HepG2 (cell line): ENCODE results near the gene FAM20A. TPM values are rescaled to one million over a fixed set of nuclear protein-coding genes. Genes with fewer than 3 reads are reported as not detected.
A peak's percentile ranks its signal among the peaks of the same experiment; 100 is the strongest.

Experiments used
- ATRX ChIP-seq: sonication (generic); formaldehyde crosslinking; IDR thresholded peaks from 2 replicates; pipeline ENCODE4 v1.4.0; 2020; ENCODE audit warnings: missing genetic modification reagents, borderline replicate concordance
- GTF3A ChIP-seq: sonication (generic); formaldehyde crosslinking; conservative IDR thresholded peaks from 2 replicates; pipeline ENCODE4 v1.4.0; 2020; ENCODE audit warnings: mild to moderate bottlenecking, missing genetic modification reagents
- HDAC1 ChIP-seq: sonication (generic); formaldehyde crosslinking; IDR thresholded peaks from 2 replicates; pipeline ENCODE4 v1.5.1; 2020; ENCODE audit warnings: mild to moderate bottlenecking, missing genetic modification reagents
- HOXA7 ChIP-seq: sonication (generic); formaldehyde crosslinking; IDR thresholded peaks from 2 replicates; pipeline ENCODE4 v1.8.1; 2022; ENCODE audit warnings: mild to moderate bottlenecking, missing genetic modification reagents, moderate library complexity
- KLF15 ChIP-seq: sonication (generic); formaldehyde crosslinking; IDR thresholded peaks from 2 replicates; pipeline ENCODE4 v1.8.1; 2023; ENCODE audit warnings: borderline replicate concordance, mild to moderate bottlenecking, inconsistent platforms, missing genetic modification reagents, mixed read lengths
- MAF1 ChIP-seq: sonication (generic); formaldehyde crosslinking; IDR thresholded peaks from 2 replicates; pipeline ENCODE4 v1.5.0; 2020; ENCODE audit warnings: missing genetic modification reagents, borderline replicate concordance
- NRL ChIP-seq: sonication (generic); formaldehyde crosslinking; IDR thresholded peaks from 2 replicates; pipeline ENCODE4 v1.5.0; 2020; ENCODE audit warnings: missing genetic modification reagents, mild to moderate bottlenecking, moderate library complexity, borderline replicate concordance
- SMC3 ChIP-seq: IDR thresholded peaks from 2 replicates; pipeline ENCODE4 v1.6.1; 2011; ENCODE audit warnings: low read length, improper control_type of control experiment
- THRA ChIP-seq: sonication (generic); formaldehyde crosslinking; IDR thresholded peaks from 2 replicates; pipeline ENCODE4 v1.4.0; 2020; ENCODE audit warnings: missing genetic modification reagents, borderline replicate concordance
- ZBTB37 ChIP-seq: sonication (generic); formaldehyde crosslinking; IDR thresholded peaks from 2 replicates; pipeline ENCODE4 v1.4.0; 2020; ENCODE audit warnings: mild to moderate bottlenecking, missing genetic modification reagents
- ZKSCAN1 ChIP-seq: fragments of 150-350 bp; IDR thresholded peaks from 2 replicates; pipeline ENCODE4 v1.6.1; 2014; ENCODE audit warnings: low read length
- ZNF230 ChIP-seq: sonication (generic); formaldehyde crosslinking; IDR thresholded peaks from 2 replicates; pipeline ENCODE4 v1.4.0; 2020; ENCODE audit warnings: mild to moderate bottlenecking, missing genetic modification reagents
- ZNF234 ChIP-seq: sonication (generic); formaldehyde crosslinking; conservative IDR thresholded peaks from 2 replicates; pipeline ENCODE4 v1.5.1; 2020; ENCODE audit warnings: mild to moderate bottlenecking, missing genetic modification reagents
- ZNF790 ChIP-seq: sonication (generic); formaldehyde crosslinking; IDR thresholded peaks from 2 replicates; pipeline ENCODE4 v1.8.0; 2022; ENCODE audit warnings: missing genetic modification reagents, mild to moderate bottlenecking, borderline replicate concordance
- ZNF816 ChIP-seq: sonication (generic); formaldehyde crosslinking; IDR thresholded peaks from 2 replicates; pipeline ENCODE4 v1.8.0; 2022; ENCODE audit warnings: missing genetic modification reagents, mild to moderate bottlenecking, borderline replicate concordance
- polyA plus RNA-seq, 8 experiments: library from polyadenylated mRNA; depleted of rRNA in 3 of 8; stranded (reverse) in 7 of 8; unstranded in 1 of 8; fragments of >200 nt; fragmentation: Illumina TruSeq in 4 of 8; extraction: Trizol in 4 of 8; gene quantifications; 2 replicates each; pipeline versions ENCODE4 v1.2.1 to v1.2.3, GENCODE V29; 2011 to 2016; ENCODE audit warnings: low read depth in 4 of 8, missing spikeins in 1 of 8, mixed read lengths in 1 of 8; ENCODE audit not compliant: insufficient read depth in 1 of 8
- total RNA-seq, 5 experiments: library from RNA; depleted of rRNA; stranded (reverse); fragments of >200 nt; fragmentation: Illumina TruSeq; extraction: Trizol; gene quantifications; 2 replicates each; pipeline ENCODE4 v1.2.3, GENCODE V29; 2016; ENCODE audit warnings: low read depth in 1 of 5
- TF ChIP-seq, protein P1 (sequence below): sonication (generic); formaldehyde crosslinking; IDR thresholded peaks from 2 replicates; pipeline ENCODE4 v1.8.1; 2022; ENCODE audit warnings: low read depth, mild to moderate bottlenecking, missing genetic modification reagents
- TF ChIP-seq, protein P2 (sequence below): sonication (generic); formaldehyde crosslinking; IDR thresholded peaks from 2 replicates; pipeline ENCODE4 v1.4.0; 2020; ENCODE audit warnings: missing genetic modification reagents, low read depth, mild to moderate bottlenecking, borderline replicate concordance
- TF ChIP-seq, protein P3 (sequence below): sonication (generic); formaldehyde crosslinking; IDR thresholded peaks from 2 replicates; pipeline ENCODE4 v1.8.0; 2022; ENCODE audit warnings: mild to moderate bottlenecking, missing genetic modification reagents, borderline replicate concordance
- TF ChIP-seq, protein P4 (sequence below): sonication (generic); formaldehyde crosslinking; IDR thresholded peaks from 2 replicates; pipeline ENCODE4 v1.4.0; 2020; ENCODE audit warnings: mild to moderate bottlenecking, missing genetic modification reagents, borderline replicate concordance

Gene FAM20A
- total and polyA plus RNA-seq, 2 of the 13 experiments (the other 11 are each of a cell fraction or from before 2014, with no cell fraction given): 9.3 to 20.7 TPM

- TF ChIP-seq, protein P1, sequence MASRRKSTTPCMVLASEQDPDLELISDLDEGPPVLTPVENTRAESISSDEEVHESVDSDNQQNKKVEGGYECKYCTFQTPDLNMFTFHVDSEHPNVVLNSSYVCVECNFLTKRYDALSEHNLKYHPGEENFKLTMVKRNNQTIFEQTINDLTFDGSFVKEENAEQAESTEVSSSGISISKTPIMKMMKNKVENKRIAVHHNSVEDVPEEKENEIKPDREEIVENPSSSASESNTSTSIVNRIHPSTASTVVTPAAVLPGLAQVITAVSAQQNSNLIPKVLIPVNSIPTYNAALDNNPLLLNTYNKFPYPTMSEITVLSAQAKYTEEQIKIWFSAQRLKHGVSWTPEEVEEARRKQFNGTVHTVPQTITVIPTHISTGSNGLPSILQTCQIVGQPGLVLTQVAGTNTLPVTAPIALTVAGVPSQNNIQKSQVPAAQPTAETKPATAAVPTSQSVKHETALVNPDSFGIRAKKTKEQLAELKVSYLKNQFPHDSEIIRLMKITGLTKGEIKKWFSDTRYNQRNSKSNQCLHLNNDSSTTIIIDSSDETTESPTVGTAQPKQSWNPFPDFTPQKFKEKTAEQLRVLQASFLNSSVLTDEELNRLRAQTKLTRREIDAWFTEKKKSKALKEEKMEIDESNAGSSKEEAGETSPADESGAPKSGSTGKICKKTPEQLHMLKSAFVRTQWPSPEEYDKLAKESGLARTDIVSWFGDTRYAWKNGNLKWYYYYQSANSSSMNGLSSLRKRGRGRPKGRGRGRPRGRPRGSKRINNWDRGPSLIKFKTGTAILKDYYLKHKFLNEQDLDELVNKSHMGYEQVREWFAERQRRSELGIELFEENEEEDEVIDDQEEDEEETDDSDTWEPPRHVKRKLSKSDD (CRISPR knock-in tag): 0 out of 2 replicates have a peak, but pooled peaks have one; percentile 67
- TF ChIP-seq HOXA7 (no peak), ZNF234 (CRISPR knock-in tag) (no peak), GTF3A (CRISPR knock-in tag) (no peak), ATRX (CRISPR knock-in tag) (no peak), ZNF230 (no peak), ZNF790 (no peak), KLF15 (CRISPR knock-in tag) (no peak; the same call in 1 of the 2 replicates), ZBTB37 (CRISPR knock-in tag) (peak; percentile 72), NRL (no peak), ZNF816 (CRISPR knock-in tag) (no peak), ZKSCAN1 (no peak), SMC3 (no peak), THRA (peak; percentile 99), HDAC1 (CRISPR knock-in tag) (peak; percentile 50; the same call in 1 of the 2 replicates), MAF1 (no peak)
- TF ChIP-seq, protein P2, sequence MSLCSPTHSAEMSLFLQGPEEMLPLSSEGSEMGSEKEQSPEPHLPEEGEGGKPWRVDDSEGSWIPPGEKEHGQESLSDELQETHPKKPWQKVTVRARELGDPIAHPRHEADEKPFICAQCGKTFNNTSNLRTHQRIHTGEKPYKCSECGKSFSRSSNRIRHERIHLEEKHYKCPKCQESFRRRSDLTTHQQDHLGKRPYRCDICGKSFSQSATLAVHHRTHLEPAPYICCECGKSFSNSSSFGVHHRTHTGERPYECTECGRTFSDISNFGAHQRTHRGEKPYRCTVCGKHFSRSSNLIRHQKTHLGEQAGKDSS: no peak
- TF ChIP-seq, protein P3, sequence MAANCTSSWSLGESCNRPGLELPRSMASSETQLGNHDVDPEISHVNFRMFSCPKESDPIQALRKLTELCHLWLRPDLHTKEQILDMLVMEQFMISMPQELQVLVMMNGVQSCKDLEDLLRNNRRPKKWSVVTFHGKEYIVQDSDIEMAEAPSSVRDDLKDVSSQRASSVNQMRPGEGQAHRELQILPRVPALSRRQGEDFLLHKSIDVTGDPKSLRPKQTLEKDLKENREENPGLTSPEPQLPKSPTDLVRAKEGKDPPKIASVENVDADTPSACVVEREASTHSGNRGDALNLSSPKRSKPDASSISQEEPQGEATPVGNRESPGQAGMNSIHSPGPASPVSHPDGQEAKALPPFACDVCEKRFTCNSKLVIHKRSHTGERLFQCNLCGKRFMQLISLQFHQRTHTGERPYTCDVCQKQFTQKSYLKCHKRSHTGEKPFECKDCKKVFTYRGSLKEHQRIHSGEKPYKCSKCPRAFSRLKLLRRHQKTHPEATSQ (CRISPR knock-in tag): no peak
- TF ChIP-seq, protein P4, sequence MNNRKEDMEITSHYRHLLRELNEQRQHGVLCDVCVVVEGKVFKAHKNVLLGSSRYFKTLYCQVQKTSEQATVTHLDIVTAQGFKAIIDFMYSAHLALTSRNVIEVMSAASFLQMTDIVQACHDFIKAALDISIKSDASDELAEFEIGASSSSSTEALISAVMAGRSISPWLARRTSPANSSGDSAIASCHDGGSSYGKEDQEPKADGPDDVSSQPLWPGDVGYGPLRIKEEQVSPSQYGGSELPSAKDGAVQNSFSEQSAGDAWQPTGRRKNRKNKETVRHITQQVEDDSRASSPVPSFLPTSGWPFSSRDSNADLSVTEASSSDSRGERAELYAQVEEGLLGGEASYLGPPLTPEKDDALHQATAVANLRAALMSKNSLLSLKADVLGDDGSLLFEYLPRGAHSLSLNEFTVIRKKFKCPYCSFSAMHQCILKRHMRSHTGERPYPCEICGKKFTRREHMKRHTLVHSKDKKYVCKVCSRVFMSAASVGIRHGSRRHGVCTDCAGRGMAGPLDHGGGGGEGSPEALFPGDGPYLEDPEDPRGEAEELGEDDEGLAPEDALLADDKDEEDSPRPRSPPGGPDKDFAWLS (CRISPR knock-in tag): no peak
These were observed 20.9 kb downstream of the FAM20A start (continued) for GRCh38 chr17:68580236-68580770.
